Measurements from ENCODE around the gene EML6.

- no peak for TF ChIP-seq GATA2 (IDR thresholded peaks at IDR 0.05; ENCODE audit: low read depth, low read length)
- TF ChIP-seq GATA3 (IDR thresholded peaks at IDR 0.05; ENCODE audit: low read depth, low read length) = no peak
These were observed 115.1 kb downstream of the EML6 start for GRCh38 chr2:54838585-54839035.

Data from SH-SY5Y (cell line).